ENCODE measurements around the gene PLEKHA4.

DNA sequence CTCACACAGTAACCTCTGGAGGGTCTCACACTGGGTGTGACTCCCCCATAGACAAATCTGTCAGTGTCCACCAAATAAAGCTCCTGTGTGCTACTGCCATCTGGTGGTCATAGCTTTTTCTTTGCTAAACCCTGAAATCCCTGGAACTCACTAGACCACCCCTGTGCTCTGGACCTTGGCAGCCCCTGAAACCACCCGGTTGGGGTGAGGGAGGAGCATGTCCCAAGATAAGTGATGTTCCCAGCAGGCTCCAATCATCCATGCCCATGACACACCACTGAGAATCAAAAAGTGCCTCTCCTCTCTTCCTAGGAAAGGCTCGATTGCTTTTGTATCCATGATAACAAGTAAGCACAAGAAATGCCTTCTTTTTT is 25.6 kb downstream of the PLEKHA4 start:
- TF ChIP-seq POLR2AphosphoS5 (IDR thresholded peaks at IDR 0.05) = peak; percentile 22
- TF ChIP-seq, protein P1, sequence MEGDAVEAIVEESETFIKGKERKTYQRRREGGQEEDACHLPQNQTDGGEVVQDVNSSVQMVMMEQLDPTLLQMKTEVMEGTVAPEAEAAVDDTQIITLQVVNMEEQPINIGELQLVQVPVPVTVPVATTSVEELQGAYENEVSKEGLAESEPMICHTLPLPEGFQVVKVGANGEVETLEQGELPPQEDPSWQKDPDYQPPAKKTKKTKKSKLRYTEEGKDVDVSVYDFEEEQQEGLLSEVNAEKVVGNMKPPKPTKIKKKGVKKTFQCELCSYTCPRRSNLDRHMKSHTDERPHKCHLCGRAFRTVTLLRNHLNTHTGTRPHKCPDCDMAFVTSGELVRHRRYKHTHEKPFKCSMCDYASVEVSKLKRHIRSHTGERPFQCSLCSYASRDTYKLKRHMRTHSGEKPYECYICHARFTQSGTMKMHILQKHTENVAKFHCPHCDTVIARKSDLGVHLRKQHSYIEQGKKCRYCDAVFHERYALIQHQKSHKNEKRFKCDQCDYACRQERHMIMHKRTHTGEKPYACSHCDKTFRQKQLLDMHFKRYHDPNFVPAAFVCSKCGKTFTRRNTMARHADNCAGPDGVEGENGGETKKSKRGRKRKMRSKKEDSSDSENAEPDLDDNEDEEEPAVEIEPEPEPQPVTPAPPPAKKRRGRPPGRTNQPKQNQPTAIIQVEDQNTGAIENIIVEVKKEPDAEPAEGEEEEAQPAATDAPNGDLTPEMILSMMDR (IDR thresholded peaks at IDR 0.05) = peak; percentile 59 to 83 (median 78)
